GM20431 (cell line): ENCODE data around the gene FGFRL1.
"Not testable (repeated sequence)": the region's sequence is repeated elsewhere in the genome, so short reads cannot be mapped to it uniquely, and the experiment has no call there.

ENCODE experiments used
- in situ Hi-C: fragments of 300-500 bp; cut with MseI, MboI; formaldehyde crosslinking; loops from one replicate; pipeline ENCODE4 v1.15.0; 2020; ENCODE audit warnings: low sequenced_read_pairs; ENCODE audit not compliant: unreplicated experiment

FGFRL1 gene

DNA sequence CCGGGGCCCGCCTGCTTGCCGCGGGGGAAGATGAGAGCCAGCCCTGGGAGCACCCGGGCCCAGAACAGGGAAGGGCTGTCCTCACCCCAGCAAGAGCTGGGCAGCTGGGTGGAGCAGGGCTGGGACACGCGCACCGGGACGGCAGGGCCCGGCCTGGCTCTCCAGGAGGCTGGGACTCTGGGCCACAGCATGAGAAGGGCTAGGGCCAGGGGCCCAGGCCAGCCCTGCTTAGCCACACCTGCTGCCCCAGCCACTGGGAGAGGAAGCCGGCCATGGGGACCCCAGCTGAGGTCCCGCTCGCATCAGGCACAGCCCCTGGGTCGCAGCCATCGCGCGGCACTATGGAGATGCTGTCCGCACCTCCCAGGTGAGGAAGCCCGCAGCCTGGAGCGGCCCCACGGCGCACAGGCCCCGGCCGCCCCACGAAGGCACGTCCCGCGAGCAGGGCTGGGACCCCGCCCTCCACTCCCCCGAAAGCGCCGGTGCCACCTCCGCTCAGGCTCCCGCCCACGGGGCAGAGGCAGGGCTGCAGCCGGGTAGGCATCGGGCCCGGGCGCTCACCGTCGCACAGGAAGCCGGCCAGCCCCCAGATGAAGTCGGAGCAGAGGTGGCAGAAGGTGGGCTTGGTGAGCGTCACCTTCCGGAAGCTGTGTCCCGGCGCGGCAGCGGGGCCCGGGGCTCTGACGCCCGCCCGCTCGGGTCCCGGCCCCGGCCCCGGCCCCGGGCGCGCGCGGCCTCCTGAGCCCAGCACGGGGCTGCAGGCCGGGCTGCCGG, 38.6 kb upstream of the FGFRL1 start:
- in situ Hi-C loops, result no loop called here

DNA sequence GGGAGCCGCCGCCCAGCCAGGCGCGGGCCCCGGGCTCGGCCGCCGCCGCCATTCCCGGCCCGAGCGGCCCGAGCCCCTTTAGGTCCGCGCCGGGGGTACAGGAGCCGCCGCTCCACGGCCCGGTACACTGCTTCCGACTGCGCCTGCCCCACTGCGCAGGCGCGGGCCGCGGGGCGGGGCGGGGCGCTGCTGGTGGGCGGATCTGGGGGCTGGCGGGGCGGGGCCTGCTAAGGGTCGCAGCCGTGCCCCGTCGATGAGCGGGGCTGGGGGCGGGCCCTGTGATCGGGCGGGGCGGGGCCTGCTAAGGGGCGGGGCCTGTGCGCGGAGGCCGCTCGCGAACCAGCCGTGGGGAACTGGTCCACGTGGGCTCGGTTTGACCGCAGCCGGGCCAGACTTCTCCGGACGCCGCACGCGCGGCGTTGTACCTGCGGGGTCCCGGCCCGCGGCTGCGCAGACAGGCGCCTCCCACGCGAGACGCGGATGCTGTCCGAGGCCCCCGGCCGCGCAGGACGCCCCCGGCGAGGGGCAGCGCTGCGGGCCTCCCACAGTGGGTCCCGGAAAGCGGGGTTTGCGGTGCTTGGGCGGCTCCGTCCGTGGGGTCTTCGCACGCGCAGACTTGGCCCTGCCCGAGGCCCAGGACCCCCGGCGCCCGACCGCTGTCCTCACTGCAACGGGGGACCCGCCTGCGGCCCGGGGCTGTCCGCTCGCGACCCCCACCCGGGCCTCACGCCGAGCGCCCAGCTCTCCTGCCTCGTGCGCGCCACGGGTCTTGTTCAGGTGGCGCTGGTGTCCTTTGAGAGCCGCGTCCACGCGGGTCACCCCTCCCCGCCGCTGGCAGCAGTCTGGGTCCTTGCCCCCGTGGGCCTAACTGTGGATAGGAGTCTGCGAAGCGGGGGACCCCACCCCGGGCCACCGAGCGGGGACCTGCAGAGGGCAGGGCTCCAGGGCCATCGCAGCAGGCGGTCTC, 37.7 kb upstream of the FGFRL1 start, which contains the start of gene DGKQ:
DGKQ (minus strand) TSS at position 139 of the 967 bp plus-strand sequence; CDS start at position 52, 87 bp downstream.
- in situ Hi-C loops, result no loop called here

DNA sequence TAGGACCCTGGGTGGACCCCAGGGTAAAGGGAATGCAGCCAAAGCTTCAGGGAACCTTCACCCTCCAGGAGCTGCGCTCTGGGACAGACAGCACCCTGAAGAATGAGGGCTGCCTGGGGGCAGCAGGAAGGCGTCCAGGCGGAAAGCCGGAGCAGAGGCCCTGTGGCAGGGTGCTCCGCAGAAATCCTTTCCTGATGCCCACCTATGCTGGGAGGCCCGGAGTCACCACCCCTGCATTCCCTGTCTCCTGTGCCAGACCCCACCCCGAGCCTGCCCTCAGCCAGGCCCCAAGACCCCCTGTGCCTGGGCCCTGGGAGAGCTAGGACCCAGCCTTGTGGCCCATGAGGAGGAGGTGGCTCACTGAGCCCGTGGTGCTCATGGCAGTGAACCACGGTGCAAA, 36.8 kb upstream of the FGFRL1 start:
- in situ Hi-C loops, result no loop called here

DNA sequence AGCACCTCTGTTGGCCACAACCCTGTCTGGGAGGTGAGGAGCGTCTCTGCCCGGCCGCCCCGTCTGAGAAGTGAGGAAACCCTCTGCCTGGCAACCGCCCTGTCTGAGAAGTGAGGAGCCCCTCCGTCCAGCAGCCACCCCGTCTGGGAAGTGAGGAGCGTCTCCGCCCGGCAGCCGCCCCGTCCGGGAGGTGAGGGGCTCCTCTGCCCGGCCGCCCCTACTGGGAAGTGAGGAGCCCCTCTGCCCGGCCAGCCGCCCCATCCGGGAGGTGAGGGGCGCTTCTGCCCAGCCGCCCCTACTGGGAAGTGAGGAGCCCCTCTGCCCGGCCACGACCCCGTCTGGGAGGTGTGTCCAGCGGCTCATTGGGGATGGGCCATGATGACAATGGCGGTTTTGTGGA, 35.4 kb upstream of the FGFRL1 start:
- in situ Hi-C loops, result not testable (repeated sequence)

DNA sequence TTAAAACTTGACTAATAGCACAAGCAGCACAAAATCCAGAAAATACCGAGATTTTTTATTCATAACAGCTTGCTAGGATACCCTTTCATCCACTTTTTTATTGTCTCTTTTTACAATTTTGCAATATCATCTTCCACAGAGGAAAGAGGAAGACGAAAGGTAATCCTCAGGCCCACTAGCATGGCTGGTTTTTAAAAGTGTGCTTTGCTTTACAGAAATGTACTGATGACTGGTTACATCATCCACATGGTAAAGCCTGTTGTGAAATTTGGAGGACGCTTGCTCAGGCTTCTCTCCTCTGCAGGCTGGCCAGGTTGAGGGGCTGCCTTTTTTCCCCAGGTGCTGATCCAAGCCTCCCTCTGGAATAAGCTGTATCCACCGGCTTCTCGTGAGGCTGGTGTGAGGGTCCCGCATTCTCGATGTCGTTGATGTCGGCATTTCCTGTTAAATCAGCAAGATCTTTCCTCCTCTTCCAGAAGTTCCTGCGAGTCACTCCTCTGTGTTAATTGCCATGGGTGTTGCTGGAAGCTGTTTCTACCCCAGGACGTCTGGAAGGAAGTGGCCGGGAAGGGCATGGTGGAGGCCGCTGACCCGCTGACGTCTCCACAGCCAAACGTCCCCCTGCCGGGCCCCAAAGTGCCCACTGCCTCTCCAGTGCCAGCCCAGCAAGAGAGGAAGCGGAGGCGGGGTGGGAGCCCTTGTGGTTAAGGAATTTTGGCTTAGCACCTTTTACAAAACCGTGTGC, 32.3 kb upstream of the FGFRL1 start:
- in situ Hi-C loops, result no loop called here

DNA sequence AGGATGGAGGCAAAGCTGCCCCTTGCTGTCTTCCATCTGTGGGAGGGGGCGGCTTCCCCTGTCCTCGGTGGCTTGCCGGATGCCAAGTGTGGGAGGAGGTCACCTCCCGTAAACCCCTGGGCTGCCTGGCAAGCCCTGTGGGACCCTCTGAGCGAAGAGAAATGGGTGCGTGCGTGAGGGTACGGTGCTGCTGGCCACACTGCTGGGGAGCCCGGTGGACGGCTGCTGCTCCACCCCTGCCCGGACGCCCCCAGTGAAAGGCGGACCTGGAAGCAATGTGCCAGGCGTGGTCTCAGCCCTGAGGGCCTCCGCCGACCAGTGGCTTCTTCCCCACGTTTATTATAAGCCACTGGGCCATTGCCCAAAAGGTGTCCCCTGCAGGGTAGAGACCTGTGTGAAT, 29.1 kb upstream of the FGFRL1 start:
- in situ Hi-C loops, result no loop called here

DNA sequence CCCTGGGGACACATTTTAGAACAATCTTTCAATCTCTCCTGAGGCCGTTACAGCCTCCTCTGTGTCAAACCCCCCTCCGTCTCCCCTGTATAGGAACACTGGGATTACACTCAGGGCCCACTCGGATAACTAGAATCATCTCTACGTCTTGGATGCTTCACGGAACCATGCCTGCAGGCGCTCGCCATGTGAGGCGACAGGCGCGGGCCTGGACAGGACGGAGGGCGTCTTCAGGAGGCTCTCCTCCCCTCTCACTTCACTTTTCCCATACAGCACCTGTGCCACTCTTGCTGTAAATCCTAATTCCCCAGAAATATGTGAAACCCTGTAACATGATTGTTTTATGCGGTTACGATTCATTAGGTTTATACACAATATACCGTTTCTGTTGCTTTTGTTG, 28.6 kb upstream of the FGFRL1 start:
- in situ Hi-C loops, result no loop called here

DNA sequence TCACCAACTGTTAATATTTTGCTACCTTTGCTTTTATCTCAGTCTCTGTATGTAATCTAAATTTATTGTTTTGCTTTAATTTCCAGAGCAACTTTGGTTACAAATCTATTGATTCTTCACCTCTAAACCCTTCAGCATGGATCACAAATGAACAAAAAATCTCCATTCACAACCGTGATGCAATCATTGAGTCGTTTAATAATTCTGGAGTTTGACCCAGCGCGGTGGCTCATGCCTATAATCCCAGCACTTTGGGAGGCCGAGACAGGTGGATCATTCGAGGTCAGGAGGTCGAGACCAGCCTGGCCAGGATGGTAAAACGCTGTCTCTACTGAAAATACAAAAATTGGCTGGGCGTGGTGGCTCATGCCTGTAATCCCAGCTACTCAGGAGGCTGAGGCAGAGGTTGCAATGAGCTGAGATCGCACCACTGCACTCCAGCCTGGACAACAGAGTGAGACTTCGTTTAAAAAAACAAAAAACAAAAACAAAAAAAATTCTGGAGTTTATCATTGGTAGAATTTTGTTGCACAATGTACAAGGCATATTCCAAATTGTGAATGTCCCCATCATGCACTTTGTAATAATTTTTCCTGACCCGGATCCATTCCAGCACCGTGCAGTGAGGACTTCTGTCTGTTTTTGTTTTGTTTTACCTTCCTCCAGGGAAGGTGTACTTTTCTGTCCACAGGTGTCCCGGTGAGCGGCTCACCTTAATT, 26.9 kb upstream of the FGFRL1 start:
- in situ Hi-C loops, result no loop called here

DNA sequence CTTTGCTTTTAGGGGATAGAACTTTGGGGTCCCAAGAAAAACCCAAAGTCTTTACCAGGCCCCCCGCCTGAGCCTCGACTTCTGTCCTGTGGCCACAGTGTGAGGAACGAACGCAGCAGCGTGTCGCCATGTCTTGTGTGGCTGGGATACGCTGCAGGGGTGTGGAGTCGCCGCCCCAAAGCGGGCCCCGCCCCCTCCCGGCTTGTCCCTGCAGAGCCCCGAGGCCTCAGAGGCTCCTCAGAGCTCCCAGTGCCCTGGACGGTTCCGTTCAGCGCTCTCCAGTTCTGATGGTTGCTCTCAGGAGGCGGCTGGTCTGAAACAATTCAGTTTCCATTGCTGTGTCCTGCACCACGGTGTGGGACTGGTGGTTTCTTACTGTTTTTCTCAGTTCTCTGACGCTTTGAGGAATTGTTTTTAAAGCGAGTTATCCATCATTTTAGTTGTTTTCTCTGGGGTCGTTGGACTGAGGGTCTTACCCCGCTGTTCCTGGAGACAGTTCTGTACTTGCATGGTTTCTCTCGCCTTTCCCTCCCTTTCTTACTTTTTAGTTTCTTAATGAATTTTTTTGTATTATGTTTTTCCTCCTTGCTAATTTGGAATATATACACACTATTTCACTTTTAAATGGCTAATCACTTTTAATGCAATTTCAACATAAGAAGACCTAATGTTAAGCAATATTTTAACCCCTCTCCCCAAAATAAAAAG, 26.1 kb upstream of the FGFRL1 start:
- in situ Hi-C loops, result no loop called here

DNA sequence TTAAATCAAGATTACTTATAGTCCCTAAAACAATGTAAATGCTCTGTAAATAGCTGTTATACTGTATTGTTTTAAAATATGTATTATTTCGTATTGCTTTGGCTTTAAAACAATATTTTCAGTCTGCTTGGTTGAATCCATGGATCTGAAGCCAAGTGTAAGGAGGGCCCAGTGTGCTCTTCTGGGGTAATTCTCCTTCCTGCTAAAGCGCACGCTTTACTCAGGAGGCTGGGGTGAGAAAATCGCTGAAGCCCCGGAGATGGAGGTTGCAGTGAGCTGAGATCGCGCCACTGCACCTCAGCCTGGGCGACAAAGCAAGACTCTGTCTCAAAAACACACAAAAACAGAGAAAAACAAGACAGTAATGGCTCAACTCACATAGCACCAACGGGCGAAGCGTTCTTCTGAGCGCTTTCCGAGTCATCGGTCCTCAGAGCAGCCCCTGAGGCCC, 25.0 kb upstream of the FGFRL1 start:
- in situ Hi-C loops, result no loop called here

DNA sequence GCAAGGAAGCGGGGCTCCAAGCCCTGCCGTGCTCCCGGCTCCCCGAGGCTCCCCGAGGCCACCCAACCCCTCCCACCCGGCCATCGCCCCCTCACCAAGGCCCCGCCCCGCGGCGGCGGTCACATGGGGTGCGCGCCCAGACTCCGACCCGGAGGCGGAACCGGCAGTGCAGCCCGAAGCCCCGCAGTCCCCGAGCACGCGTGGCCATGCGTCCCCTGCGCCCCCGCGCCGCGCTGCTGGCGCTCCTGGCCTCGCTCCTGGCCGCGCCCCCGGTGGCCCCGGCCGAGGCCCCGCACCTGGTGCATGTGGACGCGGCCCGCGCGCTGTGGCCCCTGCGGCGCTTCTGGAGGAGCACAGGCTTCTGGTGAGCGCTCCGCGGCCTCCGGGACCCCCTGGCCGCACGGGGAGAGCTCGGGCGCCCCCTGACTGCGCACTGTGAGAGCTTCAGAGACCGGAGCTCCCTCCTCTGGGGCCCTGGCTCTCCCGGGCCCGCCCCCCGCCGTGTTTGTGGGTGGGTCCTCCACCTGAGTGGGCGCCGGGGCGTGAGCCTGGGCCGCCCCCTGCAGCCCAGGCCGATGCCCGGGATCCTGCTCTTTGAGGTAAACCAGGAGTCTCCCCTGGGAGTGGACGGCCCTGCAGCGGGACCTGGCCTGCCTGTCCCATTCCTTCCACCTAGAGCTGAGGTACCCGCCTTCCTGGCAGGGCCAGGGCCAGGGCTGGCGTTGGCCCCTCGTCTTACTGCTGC, 24.4 kb upstream of the FGFRL1 start, which contains the start of gene IDUA:
IDUA (plus strand) TSS at position 166 of the 745 bp plus-strand sequence; CDS start at position 207, 41 bp downstream.
- in situ Hi-C loops, result no loop called here

DNA sequence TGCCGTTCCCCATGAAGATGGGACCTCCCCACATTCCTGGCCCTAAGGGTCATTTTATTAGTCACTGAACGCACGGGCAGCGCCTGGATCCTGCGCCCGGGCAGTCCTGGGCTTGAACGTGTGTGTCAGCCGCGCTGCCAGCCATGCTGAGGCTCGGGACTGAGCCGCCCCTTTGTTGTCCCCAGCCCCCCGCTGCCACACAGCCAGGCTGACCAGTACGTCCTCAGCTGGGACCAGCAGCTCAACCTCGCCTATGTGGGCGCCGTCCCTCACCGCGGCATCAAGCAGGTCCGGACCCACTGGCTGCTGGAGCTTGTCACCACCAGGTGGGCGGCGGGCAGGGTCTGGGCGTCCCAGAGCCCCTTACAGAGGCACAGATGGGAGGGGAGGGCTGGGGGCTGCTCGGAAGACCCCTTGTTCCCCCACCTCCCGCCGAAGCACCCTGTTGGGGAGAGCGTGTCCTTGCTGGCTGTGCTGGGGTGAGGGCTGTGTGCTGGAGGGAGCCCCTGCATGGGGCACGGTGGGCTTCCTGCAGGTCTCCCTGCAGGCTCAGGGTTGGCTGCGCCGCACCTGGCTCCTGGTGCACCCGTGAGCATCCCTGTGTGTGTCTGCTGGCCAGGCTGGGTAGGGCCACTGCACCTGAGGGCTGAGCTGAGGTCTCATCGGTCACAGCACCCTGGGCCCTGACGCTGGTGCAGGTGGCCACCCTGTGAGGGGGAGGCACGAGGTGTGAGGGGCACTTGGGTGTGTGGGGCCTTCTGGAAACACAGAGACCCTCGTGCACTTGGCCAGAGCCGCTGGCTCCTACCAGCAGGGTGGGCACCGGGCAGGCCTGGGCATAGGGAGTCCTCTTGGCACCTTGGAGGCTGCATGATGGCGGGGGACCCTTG, 23.6 kb upstream of the FGFRL1 start:
- in situ Hi-C loops, result no loop called here

DNA sequence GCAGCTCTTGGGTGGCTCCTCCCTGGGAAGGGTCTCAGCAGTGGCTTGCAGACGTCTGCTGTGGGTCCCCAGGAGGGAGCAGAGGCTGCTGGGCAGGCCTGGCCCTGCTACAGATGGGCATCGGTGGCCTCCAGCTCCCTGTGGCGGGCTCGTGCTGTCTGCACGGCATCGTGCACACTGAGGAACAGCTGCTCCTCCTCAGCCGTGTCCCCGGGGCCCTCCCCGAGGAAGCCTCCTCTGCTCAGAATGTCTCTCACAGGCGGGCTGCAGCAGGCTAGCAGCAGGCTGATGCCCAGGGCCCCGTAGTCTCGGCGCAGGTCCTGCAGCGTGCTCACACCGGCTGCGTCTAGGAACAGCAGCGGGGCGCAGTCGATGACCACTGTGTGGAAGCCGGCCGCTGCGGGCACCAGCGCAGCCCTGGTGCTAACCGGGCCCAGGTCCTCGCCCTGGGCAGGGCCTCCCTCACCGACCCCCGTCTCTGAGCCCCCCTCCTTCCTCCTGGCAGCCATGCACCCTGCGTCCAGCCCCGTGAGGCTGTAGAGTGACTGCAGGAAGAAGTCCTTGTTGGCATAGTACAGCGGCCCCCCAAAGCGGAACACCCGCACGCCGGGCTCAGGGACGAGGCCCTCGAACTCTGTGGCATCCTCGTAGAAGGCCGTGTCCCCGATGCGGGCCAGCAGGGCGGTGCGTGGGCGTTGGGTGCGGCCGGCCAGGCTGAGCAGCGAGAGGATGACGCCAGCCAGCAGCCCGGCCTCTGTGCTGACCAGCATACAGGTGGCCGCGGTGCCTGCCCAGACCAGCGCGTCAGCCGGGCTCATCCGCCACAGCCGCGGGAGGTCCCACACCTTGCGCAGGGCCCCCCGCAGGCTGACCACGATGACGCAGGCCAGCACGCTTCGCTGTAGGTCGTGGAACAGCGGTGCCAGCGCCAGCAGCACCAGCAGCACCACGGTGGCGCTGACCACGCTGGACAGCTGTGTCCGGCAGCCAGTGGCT, 22.4 kb upstream of the FGFRL1 start:
- in situ Hi-C loops, result no loop called here

DNA sequence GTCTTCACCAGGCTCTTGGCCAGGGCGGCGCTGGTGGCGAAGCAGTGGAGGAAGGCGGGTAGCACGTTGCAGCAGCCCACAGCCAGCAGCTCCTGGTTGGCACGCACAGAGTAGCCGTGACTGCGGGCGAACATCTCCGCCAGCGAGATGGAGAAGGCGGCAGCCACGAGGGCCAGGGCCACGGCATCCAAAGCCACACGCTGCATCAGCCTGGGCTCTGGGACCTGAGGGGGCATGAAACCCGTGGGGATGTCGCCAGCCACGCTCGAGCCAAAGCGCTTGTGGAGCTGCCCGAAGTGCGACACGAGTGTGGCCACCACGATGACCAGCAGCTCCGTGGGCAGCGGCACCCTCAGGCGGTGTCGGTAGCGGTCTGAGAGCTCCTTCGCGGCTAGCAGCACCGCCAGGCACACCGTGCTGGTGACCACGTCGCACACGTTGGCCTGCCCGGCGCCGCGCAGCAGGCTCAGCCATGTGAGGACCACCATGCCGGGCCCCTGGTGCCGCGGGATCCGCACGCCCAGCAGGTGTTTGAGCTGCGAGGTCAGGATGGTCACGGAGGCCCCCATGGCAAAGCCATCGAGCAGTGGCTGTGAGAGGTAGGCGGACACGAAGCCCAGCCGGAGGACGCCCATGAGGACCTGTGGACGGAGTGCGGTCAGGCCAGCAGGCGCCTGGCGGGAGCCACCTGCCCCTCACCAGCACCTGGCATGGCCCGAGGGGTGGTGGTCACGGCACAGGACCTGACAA, 21.5 kb upstream of the FGFRL1 start:
- in situ Hi-C loops, result no loop called here

DNA sequence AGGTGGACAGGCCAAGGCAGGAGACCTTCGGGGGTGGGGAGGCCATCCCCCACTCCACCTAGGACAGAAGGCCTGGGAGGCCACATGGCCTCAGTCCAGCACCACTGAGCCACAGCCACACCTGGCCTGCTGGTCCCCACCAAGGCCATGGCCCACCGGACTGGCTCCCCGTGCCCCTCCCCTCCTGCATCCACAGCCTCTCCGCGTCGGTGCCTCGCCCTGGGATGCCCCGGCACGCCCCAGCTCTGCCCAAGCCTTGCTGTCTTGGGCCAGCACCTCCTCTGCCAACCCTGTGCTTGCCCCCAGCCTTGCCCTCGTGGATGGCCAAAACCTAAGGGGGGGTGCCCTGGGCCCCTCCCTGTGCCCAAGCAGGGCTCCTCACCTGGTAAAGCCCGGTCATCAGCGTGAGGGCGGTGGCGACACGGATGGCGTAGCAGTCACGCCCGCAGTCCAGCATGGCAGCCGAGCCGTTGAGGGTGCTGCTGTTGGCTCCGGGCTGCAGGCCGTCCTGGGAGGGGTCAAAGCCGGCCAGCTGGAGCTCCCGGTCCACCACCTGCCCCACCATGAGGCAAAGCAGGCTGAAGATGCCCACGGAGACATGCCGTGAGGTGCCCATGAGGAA, 20.6 kb upstream of the FGFRL1 start:
- in situ Hi-C loops, result no loop called here
